Measurements from ENCODE around the gene LPAR4. TPM values are rescaled to one million over a fixed set of nuclear protein-coding genes. Genes with fewer than 3 reads are reported as not detected.

The LPAR4 gene
- total RNA-seq, 1 donor from 2014 or later: 2.9 TPM

Other genes with a start within 250 kb of the LPAR4 start
- not detected for gene RTL3, start 88.4 kb upstream of the LPAR4 start, total RNA-seq
- 1.2 TPM for gene P2RY10, start 197.7 kb downstream of the LPAR4 start, total RNA-seq

All from frontal cortex (tissue), 1 donor.